HG02973 (cell line): ENCODE data around the gene KCNJ3.
"Not testable (repeated sequence)": the region's sequence is repeated elsewhere in the genome, so short reads cannot be mapped to it uniquely, and the experiment has no call there.

ENCODE experiments used
- ATAC-seq: cut with Tn5 transposase; IDR thresholded peaks from one replicate; pipeline ENCODE4 v1.9.1; 2021; ENCODE audit warnings: moderate library complexity; ENCODE audit not compliant: unreplicated experiment

Gene KCNJ3

GRCh38 chr2:154837035-154837434, 138.5 kb downstream of the KCNJ3 start:
- ATAC-seq = no peak

GRCh38 chr2:154844513-154844912, 146.0 kb downstream of the KCNJ3 start:
- ATAC-seq = no peak

- ATAC-seq = no peak
Observed at GRCh38 chr2:154846842-154847241, 148.3 kb downstream of the KCNJ3 start.

GRCh38 chr2:154849482-154849881, 151.0 kb downstream of the KCNJ3 start:
- ATAC-seq = no peak

GRCh38 chr2:154850532-154850931, 152.0 kb downstream of the KCNJ3 start:
- no peak for ATAC-seq

DNA sequence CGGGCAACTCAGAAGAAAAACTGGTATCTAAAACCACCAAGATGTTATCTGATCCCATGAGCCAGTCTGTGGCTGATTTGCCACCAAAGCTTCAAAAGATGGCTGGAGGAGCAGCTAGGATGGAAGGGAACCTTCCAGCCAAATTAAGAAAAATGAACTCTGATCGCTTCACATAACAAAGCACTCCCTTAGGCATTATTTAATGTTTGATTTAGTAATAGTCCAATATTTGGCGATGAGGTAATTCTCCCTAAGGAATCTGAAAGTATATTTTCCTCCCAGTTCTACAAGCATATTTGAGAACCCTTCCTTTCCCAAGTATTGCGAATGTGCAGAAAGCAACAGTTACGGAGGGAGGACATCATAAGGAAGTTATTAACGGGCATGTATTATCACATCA, 156.6 kb downstream of the KCNJ3 start:
- ATAC-seq = no peak

DNA sequence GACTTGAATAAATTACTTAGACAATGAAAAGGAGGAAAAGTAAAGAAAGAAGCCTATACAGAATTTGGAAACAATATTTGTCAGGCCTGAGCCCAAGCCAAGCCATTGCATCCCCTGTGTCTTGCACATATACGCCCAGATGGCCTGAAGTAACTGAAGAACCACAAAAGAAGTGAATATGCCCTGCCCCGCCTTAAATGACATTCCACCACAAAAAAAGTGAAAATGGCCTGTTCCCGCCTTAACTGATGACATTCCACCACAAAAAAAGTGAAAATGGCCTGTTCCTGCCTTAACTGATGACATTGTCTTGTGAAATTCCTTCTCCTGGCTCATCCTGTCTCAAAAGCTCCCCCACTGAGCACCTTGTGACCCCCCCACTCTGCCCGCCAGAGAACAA, 168.7 kb downstream of the KCNJ3 start:
- ATAC-seq = not testable (repeated sequence)

- no peak for ATAC-seq
Observed at GRCh38 chr2:154875999-154876398, 177.5 kb downstream of the KCNJ3 start.

GRCh38 chr2:154882725-154883124, 184.2 kb downstream of the KCNJ3 start:
- no peak for ATAC-seq

DNA sequence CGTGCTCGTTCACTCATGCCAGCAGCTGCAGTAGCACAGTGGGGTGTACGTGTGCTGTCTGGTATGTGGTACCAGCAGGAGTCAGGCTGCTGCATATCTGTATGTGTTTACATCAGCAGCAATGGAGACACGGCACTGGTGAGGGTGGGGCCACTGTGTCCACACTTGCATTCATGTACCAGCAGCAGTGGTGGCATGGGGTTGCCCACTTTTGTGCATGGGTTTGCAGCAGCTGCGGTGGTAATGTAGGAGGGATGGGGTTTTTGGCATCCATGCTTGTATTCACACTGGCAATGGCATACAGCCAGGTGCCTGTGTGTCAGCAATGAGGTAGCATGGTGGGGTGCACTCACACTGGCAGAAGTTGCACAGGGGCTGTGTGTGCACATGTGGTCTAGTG, 187.8 kb downstream of the KCNJ3 start:
- no peak for ATAC-seq

DNA sequence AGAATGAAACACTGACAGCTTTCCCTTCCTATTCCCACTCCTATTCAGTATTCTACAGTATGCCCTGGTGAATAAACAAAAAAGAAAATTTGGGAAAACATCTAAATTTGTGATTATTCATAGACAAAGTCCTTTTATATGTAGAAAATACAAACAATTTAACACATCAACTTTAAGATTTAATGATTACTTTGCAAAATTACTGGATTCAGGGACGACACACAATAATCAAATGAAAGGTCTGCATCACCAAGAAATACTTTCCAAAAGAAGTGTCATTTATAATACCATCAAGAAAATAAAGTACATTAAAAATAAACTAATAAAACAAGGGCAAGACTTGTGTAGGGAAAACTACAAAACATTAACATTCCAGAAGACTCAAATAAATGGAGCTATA, 199.8 kb downstream of the KCNJ3 start:
- ATAC-seq = no peak

GRCh38 chr2:154901063-154901462, 202.6 kb downstream of the KCNJ3 start:
- no peak for ATAC-seq
